NCI-H1436 (cell line): ENCODE data around the gene ELMOD1.

Experiments used
- DNase-seq: peaks from one replicate; lab custom pipeline; 2025; lab: John Stamatoyannopoulos, UW

Gene ELMOD1

GRCh38 chr11:107583629-107584195 is 7.2 kb upstream of the ELMOD1 start:
- DNase-seq, result no peak

DNA sequence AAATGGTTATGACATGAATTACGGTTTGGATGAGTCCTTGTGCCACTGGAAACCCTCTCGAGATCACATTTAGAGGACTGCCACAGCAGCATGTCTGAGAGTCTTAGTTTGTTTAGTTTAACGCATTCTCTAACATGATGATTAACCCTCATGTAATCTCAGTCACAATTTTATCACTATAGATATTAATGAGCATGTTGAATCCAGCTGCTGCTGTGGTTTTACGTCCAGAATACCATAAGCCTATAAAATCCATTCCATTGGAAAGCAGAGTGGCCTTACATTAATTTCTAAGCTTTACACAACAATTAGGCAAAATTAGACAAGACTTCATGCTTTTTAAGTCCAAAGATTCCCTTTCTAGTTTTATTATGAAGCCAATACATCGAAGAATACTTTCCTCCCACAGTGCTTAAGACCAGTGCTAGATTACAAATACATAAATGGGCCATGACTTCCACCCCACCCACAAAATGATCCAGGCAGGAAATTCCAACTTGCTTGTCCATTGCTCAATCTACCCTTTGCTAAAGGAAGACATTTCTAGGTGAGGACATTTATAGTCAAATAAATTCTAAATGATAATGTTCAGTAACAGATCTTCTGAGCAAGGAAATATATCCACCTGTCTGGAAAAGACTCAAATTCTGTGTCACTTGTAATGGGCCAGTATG is 3.5 kb upstream of the ELMOD1 start:
- no peak for DNase-seq

GRCh38 chr11:107591378-107592230 is 657 bp downstream of the ELMOD1 start:
- no peak for DNase-seq

DNA sequence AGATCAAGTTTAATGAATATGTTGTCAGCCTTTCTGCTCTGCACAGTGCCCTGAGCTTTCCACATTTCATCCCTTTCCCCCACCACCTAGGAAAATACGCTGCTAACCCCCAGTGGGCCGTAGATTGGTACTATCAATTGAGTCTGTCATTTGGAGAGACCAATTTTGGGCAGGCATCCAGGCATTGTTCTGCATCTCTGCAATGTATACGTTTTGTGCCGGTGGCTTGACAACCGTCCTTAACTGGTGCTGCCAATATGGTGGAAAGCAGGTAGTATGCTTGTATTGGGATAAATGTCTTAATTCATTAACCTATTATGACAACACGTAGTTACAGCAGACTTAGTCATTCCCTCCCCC is 1.3 kb downstream of the ELMOD1 start:
- DNase-seq, result no peak

- no peak for DNase-seq
Measured at GRCh38 chr11:107592813-107593212, 1.9 kb downstream of the ELMOD1 start.

- DNase-seq, result no peak
Measured at GRCh38 chr11:107593951-107594350, 3.0 kb downstream of the ELMOD1 start.

GRCh38 chr11:107594736-107595135 is 3.8 kb downstream of the ELMOD1 start:
- DNase-seq, result no peak

GRCh38 chr11:107598225-107599139 is 7.5 kb downstream of the ELMOD1 start:
- no peak for DNase-seq

DNA sequence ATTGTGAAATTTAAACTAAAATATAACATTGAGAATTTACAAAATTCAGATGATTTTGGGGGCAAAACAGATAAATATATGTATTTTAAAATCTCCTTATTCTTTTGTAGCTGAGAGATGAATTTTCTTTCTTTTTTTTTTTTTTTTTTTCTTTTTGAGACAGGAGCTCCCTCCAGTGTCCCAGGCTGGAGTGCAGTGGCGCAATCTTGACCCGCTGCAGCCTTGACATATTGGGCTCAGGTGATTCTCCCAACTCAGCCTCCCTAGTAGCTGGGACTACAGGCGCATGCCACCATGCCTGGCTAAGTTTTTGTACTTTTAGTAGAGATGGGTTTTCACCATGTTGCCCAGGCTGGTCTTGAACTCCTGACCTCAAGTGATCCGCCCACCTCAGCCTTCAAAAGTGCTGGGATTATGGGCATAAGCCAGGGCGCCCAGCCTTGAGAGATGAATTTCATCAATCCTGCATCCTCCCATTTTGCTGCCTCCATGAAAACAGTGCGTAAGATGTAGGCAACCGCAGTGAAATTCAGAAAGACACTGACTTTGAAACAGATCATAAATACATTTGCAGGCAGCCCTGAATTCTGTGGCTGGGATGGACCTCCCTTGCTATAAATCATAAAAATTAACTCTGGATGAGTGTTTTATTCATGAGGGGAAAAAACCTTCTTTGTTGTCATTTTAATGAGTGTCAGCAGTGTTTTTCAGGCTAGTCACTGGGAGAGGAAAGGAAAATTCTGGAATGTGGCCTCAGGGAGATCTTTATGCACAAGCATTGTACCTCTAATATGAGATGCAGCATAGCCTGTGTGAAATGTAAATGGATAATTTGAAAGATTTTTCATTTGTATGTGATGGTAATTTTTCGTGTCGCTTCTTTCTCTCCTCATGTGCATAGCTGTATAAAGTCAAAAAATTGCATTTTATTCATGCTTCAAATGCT is 14.4 kb downstream of the ELMOD1 start:
- DNase-seq, result no peak

GRCh38 chr11:107606141-107606540 is 15.2 kb downstream of the ELMOD1 start:
- no peak for DNase-seq

GRCh38 chr11:107608809-107609208 is 17.9 kb downstream of the ELMOD1 start:
- no peak for DNase-seq

- DNase-seq, result no peak
Measured at GRCh38 chr11:107609400-107610218, 18.7 kb downstream of the ELMOD1 start.

GRCh38 chr11:107612445-107612844 is 21.5 kb downstream of the ELMOD1 start:
- DNase-seq, result no peak

DNA sequence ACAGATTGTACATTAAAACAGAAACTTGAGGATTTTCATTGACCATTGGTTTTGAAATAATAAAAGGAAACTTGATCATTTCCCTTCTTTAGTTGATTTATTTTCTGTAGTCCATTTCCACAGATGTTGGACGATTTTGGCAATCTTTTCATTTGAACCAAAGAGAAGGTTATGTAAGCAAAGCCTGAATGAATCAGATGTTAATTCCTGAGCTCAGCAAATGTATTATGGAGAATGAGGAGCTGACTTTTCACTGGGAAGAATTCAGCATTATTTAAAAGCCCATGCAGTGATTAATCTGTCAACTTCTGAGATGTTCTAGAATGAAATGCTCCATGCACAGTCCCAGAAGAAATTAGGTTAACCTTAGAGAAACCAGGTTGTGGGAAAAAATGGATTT is 29.0 kb downstream of the ELMOD1 start:
- DNase-seq, result no peak

GRCh38 chr11:107621081-107621480 is 30.1 kb downstream of the ELMOD1 start:
- no peak for DNase-seq

GRCh38 chr11:107623183-107623582 is 32.2 kb downstream of the ELMOD1 start:
- no peak for DNase-seq

- no peak for DNase-seq
Measured at GRCh38 chr11:107624983-107625684, 34.2 kb downstream of the ELMOD1 start.

DNA sequence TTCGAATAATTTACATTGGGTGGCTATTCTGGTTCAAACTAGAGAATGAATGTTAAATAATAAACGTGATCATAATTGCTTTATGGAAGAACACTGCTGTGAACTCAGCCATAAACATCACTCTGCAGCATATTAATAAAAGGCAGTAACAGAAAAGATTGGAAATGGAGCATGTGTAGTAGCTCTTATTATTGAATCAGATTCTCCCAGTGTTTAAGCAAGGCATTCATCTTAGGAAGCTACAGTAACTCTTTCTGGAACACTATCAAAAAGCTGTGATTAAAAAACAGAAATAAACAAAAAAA is 34.7 kb downstream of the ELMOD1 start:
- DNase-seq, result no peak

- no peak for DNase-seq
Measured at GRCh38 chr11:107631043-107631442, 40.1 kb downstream of the ELMOD1 start.

DNA sequence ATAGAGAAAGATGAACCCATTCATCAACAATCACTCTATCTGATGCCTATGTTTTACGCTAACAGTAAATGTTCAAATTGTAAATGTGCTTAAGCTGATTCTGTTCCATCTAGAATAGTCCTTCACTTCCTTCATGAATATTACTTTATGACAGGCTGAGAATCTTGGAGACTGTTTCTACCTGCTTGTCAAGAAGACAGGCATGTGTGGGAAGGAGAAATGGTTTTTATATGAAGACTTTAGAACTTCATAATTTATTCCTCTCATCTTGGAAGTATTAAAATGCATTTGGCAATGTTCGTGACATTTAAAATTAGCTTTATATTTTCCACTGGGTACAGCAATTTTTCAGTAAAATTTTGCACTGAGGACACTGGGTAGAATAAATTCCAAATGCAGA is 41.0 kb downstream of the ELMOD1 start:
- no peak for DNase-seq
